Psoas muscle (tissue), 8 donors: ENCODE data around the gene MT1E. TPM values are rescaled to one million over a fixed set of nuclear protein-coding genes. Genes with fewer than 3 reads are reported as not detected.
A peak's percentile ranks its signal among the peaks of the same experiment; 100 is the strongest.

Source experiments
- ATAC-seq, 4 donors: fragments of 200-7000 bp; cut with Tn5 transposase; one replicate each; pipeline ENCODE4 v1.9.1; 2020; ENCODE audit warnings: moderate library complexity in 3 of 4, mild to moderate bottlenecking in 2 of 4
- DNase-seq, 2 donors: peaks; one replicate each; pipeline ENCODE4 v3.0.0-alpha.2; 2020
- H3K27ac ChIP-seq: fragments of 200-600 bp; one replicate; pipeline ENCODE4 v1.8.0; 2022
- H3K27me3 ChIP-seq, 3 donors: fragments of 200-600 bp in 1 of 3; one replicate each; pipeline versions ENCODE4 v1.6.1 to v1.8.0; 2013 to 2022; ENCODE audit warnings: low read length in 2 of 3, mild to moderate bottlenecking in 2 of 3, moderate library complexity in 1 of 3; ENCODE audit not compliant: insufficient read depth in 3 of 3
- H3K36me3 ChIP-seq, 2 donors: fragments of 200-600 bp in 1 of 2; one replicate each; pipeline versions ENCODE4 v1.6.1 to v1.8.0; 2013 to 2022; ENCODE audit warnings: low read depth in 1 of 2, mild to moderate bottlenecking in 1 of 2, moderate library complexity in 1 of 2; ENCODE audit not compliant: insufficient read depth in 1 of 2
- H3K4me1 ChIP-seq: fragments of 200-600 bp; one replicate; pipeline ENCODE4 v1.8.0; 2022
- H3K4me3 ChIP-seq: fragments of 200-600 bp; one replicate; pipeline ENCODE4 v1.8.0; 2022; ENCODE audit warnings: mild to moderate bottlenecking
- H3K9me3 ChIP-seq: fragments of 200-600 bp; one replicate; pipeline ENCODE4 v1.8.0; 2022
- CTCF ChIP-seq: fragments of 200-600 bp; IDR thresholded peaks from one replicate; pipeline ENCODE4 v1.8.0; 2022; ENCODE audit warnings: antibody characterized with exemption
- WGBS, 3 donors: extraction: QIAGEN DNeasy Blood & Tissue Kit; methylation state at CpG; one replicate each; pipeline versions ENCODE4 v1.1.6 to v1.1.7; 2013; 5-methylcytosine and 5-hydroxymethylcytosine counted together
- intact Hi-C, 2 donors: fragments of 100-400 bp; cut with DNase I; formaldehyde crosslinking; loops; one replicate each; pipeline versions ENCODE4 v1.11.0 to v1.14.2; 2022
- polyA plus RNA-seq, 3 donors: library from polyadenylated mRNA; stranded (reverse); fragments of 200-250 nt; gene quantifications; one replicate each; pipeline ENCODE4 v1.2.3, GENCODE V29; 2013
- total RNA-seq, 4 donors: library from RNA; stranded (reverse); fragmentation: NEBNext Ultra II Directional in 2 of 4; extraction: Animal tissue kit (Norgen Biotek cat#: 25700) in 2 of 4; gene quantifications; one replicate each; pipeline versions ENCODE4 v1.2.1 to v1.2.4, GENCODE V29; 2021 to 2023
- donor health status: healthy with polysubstance abuse.
- donor health status: DM: no; HTN: no; CAD: no; lungs with moderate emphysema.
- donor health status: Bipolar disorder and iron deficiency.
- donor health status: healthy.
- donor health status: DM: yes; HTN: yes; CAD: no.
- donor health status: DM: no; HTN: no; CAD: no.
- donor health status: DM: no; HTN: no; CAD: no.
- donor health status: DM: yes; HTN: yes; CAD: no.

Gene MT1E
- total and polyA plus RNA-seq, 7 donors, result 44.1 to 669 (median 452) TPM

- no peak for TF ChIP-seq CTCF
- H3K27me3 ChIP-seq, result peaks cover 0 to 18% (median 3%) of the 10 kb centered on the region in 3 donors
- no peak overlapping the region for H3K4me3 ChIP-seq
- H3K9me3 ChIP-seq, result no peaks in the 10 kb centered on the region
- H3K36me3 ChIP-seq, result no peaks in the 10 kb centered on the region
- H3K27ac ChIP-seq, result no peak overlapping the region
- ATAC-seq (no peak), DNase-seq (no peak)
- intact Hi-C loops, result no loop called here
- 68 to 74% (median 70%) methylated on average over 4 of the region's 4 CpGs for WGBS, 3 donors
- H3K4me1 ChIP-seq, result peaks cover 4% of the 10 kb centered on the region
Observed at GRCh38 chr16:56591377-56592060, 34.1 kb upstream of the MT1E start.

GRCh38 chr16:56593573-56594291, 31.8 kb upstream of the MT1E start:
- H3K27me3 ChIP-seq, result peaks cover 0 to 16% (median 3%) of the 10 kb centered on the region in 3 donors
- H3K4me1 ChIP-seq, result peaks cover 4% of the 10 kb centered on the region
- H3K27ac ChIP-seq, result no peak overlapping the region
- H3K4me3 ChIP-seq, result no peak overlapping the region
- no peak for ATAC-seq
- no peaks in the 10 kb centered on the region for H3K9me3 ChIP-seq
- intact Hi-C loops, result no loop called here
- no peak for DNase-seq
- TF ChIP-seq CTCF, result no peak
- 91 to 97% (median 96%) methylated on average over 6 of the region's 6 CpGs for WGBS, 3 donors
- no peaks in the 10 kb centered on the region for H3K36me3 ChIP-seq

GRCh38 chr16:56594292-56594619, 31.3 kb upstream of the MT1E start:
- no peak for DNase-seq
- peaks cover 4% of the 10 kb centered on the region for H3K4me1 ChIP-seq
- no peak overlapping the region for H3K4me3 ChIP-seq
- no peaks in the 10 kb centered on the region for H3K36me3 ChIP-seq
- H3K27me3 ChIP-seq, result peaks cover 0 to 11% (median 3%) of the 10 kb centered on the region in 3 donors
- intact Hi-C loops, result no loop called here
- no peak overlapping the region for H3K27ac ChIP-seq
- 83 to 95% (median 93%) methylated on average over 5 of the region's 5 CpGs for WGBS, 3 donors
- ATAC-seq, result no peak
- no peak for TF ChIP-seq CTCF
- no peaks in the 10 kb centered on the region for H3K9me3 ChIP-seq

- DNase-seq (peak in 1 of 2 donors; percentile 28), ATAC-seq (peak in 3 of 4 donors; percentile 26 to 34 (median 29))
- Histone ChIP-seq H3K4me3 (no peak overlapping the region), H3K4me1 (peaks cover 14% of the 10 kb centered on the region), H3K27me3 (no peaks in the 10 kb centered on the region), H3K9me3 (no peaks in the 10 kb centered on the region), H3K36me3 (no peaks in the 10 kb centered on the region), H3K27ac (no peak overlapping the region)
- 31 to 41% (median 32%) methylated on average over 8 of the region's 8 CpGs for WGBS, 3 donors
- intact Hi-C loops, result loop anchor here (5.0 kb wide), 5 partner anchors 37 to 102 kb away; partner anchors contain the start of gene MT1A (in 1 of the 2)
- peak; percentile 51 for TF ChIP-seq CTCF
Observed at GRCh38 chr16:56600398-56600999, 25.1 kb upstream of the MT1E start.
